Left ventricle myocardium superior (tissue), 1 donor: Measurements from ENCODE around the gene ACTR1B. TPM values are rescaled to one million over a fixed set of nuclear protein-coding genes. Genes with fewer than 3 reads are reported as not detected.
"Not testable (repeated sequence)": the region's sequence is repeated elsewhere in the genome, so short reads cannot be mapped to it uniquely, and the experiment has no call there.

Experiments used
- ATAC-seq: fragments of 200-7000 bp; cut with Tn5 transposase; one replicate; pipeline ENCODE4 v1.9.1; 2020; ENCODE audit warnings: mild to moderate bottlenecking, moderate library complexity
- DNase-seq: peaks from one replicate; pipeline ENCODE4 v3.0.0-alpha.2; 2020
- intact Hi-C: fragments of 100-400 bp; cut with micrococcal nuclease; formaldehyde crosslinking; loops from one replicate; pipeline ENCODE4 v1.11.0; 2022
- total RNA-seq: library from RNA; stranded (reverse); fragmentation: NEBNext Ultra II Directional; extraction: Animal tissue kit (Norgen Biotek cat#: 25700); gene quantifications from one replicate; pipeline ENCODE4 v1.2.1, GENCODE V29; 2021
- donor health status: DM: no; HTN: yes; CAD: no; lungs with severe emphysema.

Gene ACTR1B
- total RNA-seq, 1 donor from 2014 or later: 60.1 TPM

DNA sequence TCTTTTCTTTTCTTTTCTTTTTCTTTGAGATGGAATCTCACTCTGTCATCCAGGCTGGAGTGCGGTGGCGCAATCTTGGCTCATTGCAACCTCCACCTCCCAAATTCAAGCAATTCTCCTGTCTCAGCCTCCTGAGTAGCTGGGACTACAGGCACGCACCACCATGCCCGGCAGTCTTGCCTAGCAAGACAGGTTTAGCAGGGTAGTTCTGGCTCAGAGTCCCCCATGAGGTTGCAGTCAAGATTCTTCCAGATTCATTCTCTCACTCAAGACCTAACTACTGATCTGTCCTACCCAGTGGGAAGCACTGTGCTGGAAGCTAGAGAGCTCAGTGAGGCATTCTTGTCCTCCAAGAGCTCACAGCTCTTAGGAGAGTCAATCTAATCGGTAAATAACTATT, 31.9 kb upstream of the ACTR1B start:
- no peak for DNase-seq
- no peak for ATAC-seq
- intact Hi-C loops: loop anchor here (10.0 kb wide), 1 partner anchor 101 kb away; no protein-coding TSS in a partner anchor

GRCh38 chr2:97693476-97693875, 29.6 kb upstream of the ACTR1B start:
- ATAC-seq (no peak), DNase-seq (no peak)
- intact Hi-C loops: loop anchor here (10.0 kb wide), 1 partner anchor 99 kb away; no protein-coding TSS in a partner anchor

GRCh38 chr2:97691166-97691565, 27.3 kb upstream of the ACTR1B start:
- DNase-seq (no peak), ATAC-seq (no peak)
- intact Hi-C loops: loop anchor here (10.0 kb wide), 1 partner anchor 96 kb away; no protein-coding TSS in a partner anchor

- ATAC-seq (no peak), DNase-seq (no peak)
- intact Hi-C loops: no loop called here
Measured at GRCh38 chr2:97688062-97688827, 24.4 kb upstream of the ACTR1B start.

DNA sequence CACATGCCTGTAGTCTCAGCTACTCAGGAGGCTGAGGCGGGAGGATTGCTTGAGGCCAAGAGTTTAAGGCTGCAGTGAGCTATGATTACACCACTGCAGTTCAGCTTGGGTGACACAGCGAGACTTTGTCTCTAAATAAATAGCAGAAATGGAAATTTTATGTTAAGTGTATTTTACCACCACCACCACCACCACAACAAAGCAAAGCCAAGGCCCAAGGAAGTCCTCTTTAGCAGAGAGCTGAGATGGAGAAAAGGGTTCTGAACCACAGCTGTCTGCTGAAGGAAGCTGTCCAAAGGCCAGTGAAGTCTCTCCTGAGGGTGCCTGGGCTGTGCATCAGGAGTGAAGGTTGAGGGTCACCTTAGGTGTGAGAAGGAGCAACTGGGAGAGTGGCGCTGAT, 23.4 kb upstream of the ACTR1B start:
- ATAC-seq, DNase-seq, intact Hi-C loops: not testable (repeated sequence)

GRCh38 chr2:97678298-97678697, 14.5 kb upstream of the ACTR1B start:
- ATAC-seq (no peak), DNase-seq (no peak)
- intact Hi-C loops: no loop called here

DNA sequence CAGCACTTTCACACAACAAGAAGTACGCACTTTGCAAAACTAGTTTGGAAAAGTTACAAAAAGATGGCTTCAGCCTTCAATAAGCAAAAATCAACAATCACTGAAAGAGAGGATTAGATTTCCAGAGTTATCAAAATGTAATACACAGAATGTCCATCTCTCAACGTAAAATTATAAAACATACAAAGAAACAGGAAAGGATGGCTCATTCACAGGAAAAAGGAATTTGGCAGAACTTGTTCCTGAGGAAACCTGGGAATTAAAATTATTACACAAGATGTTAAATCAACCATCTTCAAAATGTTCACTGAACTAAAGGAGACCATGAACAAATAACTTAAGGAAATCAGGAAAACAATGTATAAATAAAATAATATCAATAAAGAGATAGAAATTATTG, 13.6 kb upstream of the ACTR1B start:
- ATAC-seq (no peak), DNase-seq (no peak)
- intact Hi-C loops: no loop called here

DNA sequence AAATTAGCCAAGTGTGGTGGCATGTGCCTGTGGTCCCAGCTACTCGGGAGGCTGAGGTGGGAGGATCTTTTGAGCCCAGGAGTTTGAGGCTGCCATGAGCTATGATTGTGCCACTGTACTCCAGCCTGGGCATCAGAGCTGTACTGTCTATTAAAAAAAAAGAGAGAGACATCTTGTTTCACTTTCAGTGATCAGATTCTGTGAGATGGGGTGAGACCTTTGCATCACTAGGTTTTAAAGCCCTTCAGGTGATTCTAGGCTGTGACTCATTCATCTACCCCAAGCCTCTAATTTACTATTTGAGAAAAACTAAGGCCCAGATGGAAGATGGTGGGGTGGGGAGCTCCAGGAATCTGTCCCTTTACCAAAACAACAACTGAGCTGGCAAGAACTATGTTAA, 12.8 kb upstream of the ACTR1B start:
- DNase-seq (no peak), ATAC-seq (no peak)
- intact Hi-C loops: no loop called here

DNA sequence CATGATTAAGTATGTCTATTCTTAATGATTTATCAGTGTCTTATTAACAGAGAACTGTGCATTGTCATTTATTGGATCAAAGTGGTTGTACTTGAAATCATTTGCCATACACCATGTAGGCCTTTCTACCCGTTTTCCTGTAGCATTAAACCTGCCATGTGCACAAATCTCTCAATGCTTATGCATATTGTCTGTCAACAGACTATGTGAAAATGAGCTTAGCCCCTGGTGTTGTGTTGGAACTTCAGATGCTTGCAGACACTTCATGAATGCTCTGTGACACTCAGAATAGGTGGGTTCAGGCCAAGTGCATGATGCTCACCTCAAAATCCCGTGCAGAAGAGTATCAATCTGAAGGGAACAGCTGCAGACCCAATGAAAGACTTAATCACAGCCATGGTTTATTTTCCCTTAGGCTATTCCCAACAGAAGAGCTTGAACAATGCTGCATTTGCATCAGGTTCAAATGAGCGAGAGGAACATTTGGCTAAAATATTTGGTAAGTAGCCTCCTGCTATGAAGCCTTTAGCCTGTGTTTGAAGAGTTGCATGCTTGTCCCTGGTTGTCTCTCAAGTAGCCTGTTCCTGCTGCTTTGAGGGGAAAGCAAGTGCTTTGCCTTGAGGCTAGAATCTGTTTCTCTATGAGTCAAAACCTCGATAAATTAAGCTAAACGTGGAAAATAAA, 11.7 kb upstream of the ACTR1B start:
- DNase-seq: no peak
- intact Hi-C loops: no loop called here
- no peak for ATAC-seq

DNA sequence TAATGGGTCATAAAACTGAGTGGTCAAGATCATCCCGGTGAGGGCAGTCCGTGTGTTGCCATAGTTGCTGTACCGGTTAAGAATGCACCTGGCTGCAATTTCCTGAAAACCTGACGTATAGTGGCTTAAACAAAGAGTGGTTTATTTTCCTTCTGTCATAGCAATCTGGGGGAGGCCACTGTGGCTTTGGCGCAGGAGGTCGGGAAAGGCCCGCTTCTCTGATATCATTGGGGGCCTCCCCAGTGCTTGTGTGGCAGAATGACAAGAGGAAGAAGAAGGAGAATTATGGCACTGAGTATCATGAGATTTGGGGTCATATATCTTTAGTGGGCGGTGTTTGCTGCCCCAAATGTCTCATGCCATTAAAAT, 10.1 kb upstream of the ACTR1B start:
- DNase-seq: no peak
- ATAC-seq: no peak
- intact Hi-C loops: no loop called here

DNA sequence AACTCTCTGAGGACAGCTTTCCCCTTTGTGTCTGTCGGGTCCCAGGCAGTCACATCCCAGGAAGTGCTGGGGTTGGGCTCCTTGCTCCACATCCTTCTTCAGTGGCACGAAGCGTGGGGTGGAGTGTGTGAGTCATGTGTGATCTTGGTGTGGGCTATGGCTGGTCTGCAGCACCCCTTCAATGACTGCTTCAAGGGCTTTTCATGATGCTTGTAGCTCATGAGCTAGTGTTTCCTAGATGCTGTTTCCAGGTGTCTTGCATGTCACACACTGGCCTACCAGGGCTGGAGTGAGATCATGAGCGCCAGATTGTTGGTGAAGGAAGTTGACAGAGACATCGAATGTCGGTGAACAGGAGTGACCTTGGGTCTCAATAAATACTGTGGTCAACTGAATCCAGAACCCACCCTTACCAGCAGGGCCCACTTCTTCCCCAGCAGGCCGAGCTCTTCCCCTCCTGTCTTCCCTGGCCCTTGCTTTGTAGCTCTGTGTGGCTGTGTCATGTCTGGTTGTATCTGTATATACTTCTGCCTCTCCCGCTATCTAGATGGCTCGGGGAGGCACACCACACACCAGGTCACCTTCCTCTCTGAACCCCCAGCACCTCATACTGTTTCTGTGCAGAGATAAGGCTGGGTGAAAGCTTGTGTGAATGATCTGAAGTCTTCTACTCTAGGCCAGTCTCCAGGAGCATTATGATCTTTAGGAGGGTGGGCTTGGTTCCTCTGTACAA, 9.5 kb upstream of the ACTR1B start:
- ATAC-seq (no peak), DNase-seq (no peak)
- intact Hi-C loops: no loop called here

- DNase-seq, intact Hi-C loops, ATAC-seq: not testable (repeated sequence)
Measured at GRCh38 chr2:97672606-97673140, 8.8 kb upstream of the ACTR1B start.

DNA sequence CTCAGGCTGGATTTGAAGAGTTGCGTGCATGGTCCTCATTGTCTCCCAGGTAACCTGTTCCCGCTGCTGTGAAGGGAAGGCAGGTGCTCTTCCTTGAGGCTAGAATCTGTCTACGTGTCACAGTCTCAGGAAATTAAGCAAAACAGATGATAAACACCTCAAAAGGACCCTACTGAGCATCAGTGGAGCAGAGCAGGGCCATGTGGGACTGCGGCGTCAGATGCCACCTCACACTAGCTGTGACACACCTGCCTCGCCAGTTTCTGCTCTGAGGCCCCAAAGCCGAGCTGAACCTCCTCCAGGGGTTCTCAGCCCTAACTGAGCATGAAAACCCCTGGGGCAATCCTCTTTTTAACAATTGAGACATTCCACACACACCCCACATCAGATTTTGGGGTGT, 7.7 kb upstream of the ACTR1B start:
- ATAC-seq: no peak

DNA sequence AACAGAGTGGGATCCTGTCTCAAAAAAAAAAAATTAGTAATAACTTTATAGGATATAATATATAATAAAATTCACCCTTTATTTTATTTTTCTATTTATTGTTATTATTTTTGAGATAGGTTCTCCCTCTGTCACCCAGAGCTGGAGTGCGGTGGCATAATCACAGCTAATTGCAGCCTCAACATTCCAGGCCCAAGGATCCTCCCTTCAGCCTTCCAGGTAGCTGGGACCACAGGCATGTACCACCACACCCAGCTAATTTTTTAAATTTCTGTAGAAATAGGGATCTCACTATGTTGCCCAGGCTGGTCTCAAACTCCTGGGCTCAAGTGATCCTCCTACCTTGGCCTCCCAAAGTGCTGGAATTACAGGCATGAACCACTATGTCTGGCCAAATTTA, 6.6 kb upstream of the ACTR1B start:
- intact Hi-C loops: no loop called here
- DNase-seq (no peak), ATAC-seq (no peak)

More for the DNA sequence above, 7.7 kb upstream of the ACTR1B start:
- intact Hi-C loops: no loop called here
- no peak for DNase-seq

DNA sequence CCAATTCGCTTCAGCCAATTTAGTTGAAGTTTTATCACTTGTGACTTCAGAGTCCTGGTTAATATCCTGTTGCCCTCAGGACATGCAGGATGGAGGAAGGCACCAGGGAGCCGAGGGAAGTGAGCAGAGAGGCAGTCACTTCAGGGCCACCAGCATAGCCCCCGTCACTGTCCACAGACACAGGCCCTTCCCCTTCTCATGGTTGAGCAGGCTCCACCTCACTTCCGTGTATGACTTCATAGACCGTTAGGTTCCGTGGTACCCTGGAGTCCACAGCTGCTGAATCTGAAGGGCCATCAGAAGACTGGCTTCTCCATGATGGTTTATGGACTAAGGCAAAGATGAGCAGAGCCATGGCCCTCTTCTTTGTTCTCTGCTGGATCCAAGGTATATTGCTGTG, 5.6 kb upstream of the ACTR1B start, which contains the start of gene C2orf92:
Gene C2orf92 (plus strand): TSS at position 266 of the 400 bp plus-strand sequence. CDS start 76 bp downstream, at position 342.
- intact Hi-C loops: no loop called here
- no peak for DNase-seq
- no peak for ATAC-seq

- no peak for ATAC-seq
- DNase-seq: no peak
- intact Hi-C loops: no loop called here
Measured at GRCh38 chr2:97664636-97664970, 759 bp upstream of the ACTR1B start.

- intact Hi-C loops: no loop called here
- ATAC-seq: no peak
- no peak for DNase-seq
Measured at GRCh38 chr2:97663626-97663961, 250 bp downstream of the ACTR1B start.

DNA sequence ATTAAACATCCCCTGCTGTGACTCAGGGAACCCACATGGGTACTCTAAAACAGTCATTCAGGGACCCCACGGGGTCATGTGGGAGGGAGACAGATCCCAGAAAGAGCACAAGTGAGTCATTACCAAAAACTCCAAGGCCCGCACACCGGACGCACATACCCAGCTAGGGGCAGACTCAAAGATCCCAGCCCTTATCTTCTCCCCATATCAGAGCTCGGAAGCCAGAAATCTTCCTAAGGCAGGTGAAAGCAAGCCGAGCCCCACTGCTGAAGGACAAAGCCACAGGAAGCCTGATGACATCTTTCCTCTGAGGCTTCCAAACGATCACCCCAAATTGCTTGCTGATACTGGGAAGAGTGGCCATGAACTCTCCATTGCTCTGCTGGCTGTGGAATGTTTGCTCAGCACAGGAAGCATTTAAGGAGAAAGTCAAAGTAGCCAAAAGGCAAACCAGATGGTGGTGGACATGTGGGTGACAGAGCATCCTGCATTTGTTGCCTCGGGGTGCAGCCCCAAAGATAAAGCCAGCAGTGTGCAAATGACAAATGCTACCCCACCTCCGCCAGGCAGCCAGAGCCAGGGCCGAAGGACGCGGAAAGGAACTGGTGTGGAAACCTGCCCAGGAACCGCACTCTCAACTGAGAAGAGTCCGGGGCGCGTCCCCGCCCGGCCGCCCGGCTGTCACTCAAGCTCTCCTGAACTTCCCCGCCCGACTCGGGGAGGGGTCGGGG, 784 bp downstream of the ACTR1B start:
- DNase-seq: peak; percentile 86
- intact Hi-C loops: no loop called here
- ATAC-seq: peak; percentile 55

DNA sequence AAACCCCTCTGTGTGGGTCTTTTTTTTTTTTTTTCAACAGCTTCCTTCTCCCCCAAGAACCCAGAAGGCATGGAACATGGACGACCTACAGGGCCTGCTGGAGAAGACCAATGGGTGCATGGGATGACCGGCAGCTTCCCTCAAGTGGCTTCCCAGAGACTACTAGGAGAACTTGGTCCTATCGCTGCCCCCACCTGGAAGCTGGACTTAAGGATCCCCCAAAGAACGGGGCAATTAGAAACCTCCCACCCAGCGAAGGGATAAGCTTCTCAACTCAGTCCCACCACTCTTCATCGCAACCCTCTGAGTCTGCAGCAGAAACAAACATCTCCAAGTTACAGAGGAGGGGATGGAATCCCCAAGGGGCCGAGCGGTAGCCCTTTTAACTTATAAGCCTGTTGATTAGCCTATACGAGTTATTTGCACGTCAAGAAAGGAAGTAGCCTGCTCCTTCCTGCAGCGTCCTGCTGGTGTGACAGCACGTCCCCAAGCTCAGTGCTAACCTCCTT, 1.4 kb downstream of the ACTR1B start:
- intact Hi-C loops: no loop called here
- DNase-seq (no peak), ATAC-seq (no peak)
